SU-DHL-6 (cell line): ENCODE data around the gene MUC6.

Experiments
- CTCF ChIP-seq: fragments of 200-600 bp; sonication (generic); IDR thresholded peaks from one replicate; pipeline ENCODE4 v1.5.1; 2017; ENCODE audit warnings: antibody characterized with exemption, mild to moderate bottlenecking, low read length, moderate library complexity; ENCODE audit not compliant: insufficient read depth, poor library complexity, severe bottlenecking
- EZH2phosphoT487 ChIP-seq: fragments of 200-600 bp; sonication (generic), shearing (Covaris generic); conservative IDR thresholded peaks from 2 replicates; pipeline ENCODE4 v1.6.1; 2018; ENCODE audit warnings: mild to moderate bottlenecking, antibody characterized with exemption, low read length, moderate library complexity, mixed read lengths

GRCh38 chr11:1003159-1003558 lies 33.4 kb downstream of the MUC6 start:
- TF ChIP-seq CTCF (no peak), EZH2phosphoT487 (no peak)
